Measurements from ENCODE around the gene TNFRSF18.
A peak's percentile ranks its signal among the peaks of the same experiment; 100 is the strongest.

The TNFRSF18 gene

GRCh38 chr1:1231400-1232207 is 25.2 kb upstream of the TNFRSF18 start, which contains the start of gene SDF4:
TSS of gene SDF4 (minus strand) at chr1:1232001. CDS start at chr1:1228772, 3,229 bp downstream.
- in situ Hi-C loops (cut with MboI; ENCODE audit: low pct_unique_long_range_greater_than_20kb, low sequenced_read_pairs, unreplicated experiment) = no loop called here
- peak; percentile 100 for DNase-seq (ENCODE audit: low spot score)
- TF ChIP-seq CTCF (IDR thresholded peaks at IDR 0.05; ENCODE audit: extremely low read depth, insufficient read depth, missing control alignments) = no peak

GRCh38 chr1:1230656-1231399 is 24.4 kb upstream of the TNFRSF18 start:
- TF ChIP-seq CTCF (IDR thresholded peaks at IDR 0.05; ENCODE audit: extremely low read depth, insufficient read depth, missing control alignments) = no peak
- in situ Hi-C loops (cut with MboI; ENCODE audit: low pct_unique_long_range_greater_than_20kb, low sequenced_read_pairs, unreplicated experiment) = no loop called here
- no peak for DNase-seq (ENCODE audit: low spot score)

DNA sequence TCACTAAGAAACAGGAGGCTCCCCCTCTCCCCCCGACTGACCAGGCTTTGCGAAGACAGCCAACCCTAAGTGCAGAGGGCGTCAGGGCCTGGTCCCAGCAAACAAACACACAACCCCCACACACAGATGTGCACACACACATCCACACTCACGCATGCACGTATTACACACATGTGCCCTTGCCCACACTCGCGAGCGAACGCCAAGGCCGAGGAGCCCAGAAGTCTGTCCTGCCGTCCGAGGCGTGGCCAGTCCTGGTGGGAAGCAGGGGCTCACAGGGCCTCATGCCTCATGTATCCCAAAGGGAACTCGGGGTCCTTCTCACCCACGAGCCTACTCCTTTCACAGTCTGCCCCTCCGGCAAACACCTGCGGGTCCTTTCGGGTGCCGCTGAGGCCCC is 23.4 kb upstream of the TNFRSF18 start:
- DNase-seq (ENCODE audit: low spot score) = no peak
- in situ Hi-C loops (cut with MboI; ENCODE audit: low pct_unique_long_range_greater_than_20kb, low sequenced_read_pairs, unreplicated experiment) = no loop called here
- TF ChIP-seq CTCF (IDR thresholded peaks at IDR 0.05; ENCODE audit: extremely low read depth, insufficient read depth, missing control alignments) = no peak

DNA sequence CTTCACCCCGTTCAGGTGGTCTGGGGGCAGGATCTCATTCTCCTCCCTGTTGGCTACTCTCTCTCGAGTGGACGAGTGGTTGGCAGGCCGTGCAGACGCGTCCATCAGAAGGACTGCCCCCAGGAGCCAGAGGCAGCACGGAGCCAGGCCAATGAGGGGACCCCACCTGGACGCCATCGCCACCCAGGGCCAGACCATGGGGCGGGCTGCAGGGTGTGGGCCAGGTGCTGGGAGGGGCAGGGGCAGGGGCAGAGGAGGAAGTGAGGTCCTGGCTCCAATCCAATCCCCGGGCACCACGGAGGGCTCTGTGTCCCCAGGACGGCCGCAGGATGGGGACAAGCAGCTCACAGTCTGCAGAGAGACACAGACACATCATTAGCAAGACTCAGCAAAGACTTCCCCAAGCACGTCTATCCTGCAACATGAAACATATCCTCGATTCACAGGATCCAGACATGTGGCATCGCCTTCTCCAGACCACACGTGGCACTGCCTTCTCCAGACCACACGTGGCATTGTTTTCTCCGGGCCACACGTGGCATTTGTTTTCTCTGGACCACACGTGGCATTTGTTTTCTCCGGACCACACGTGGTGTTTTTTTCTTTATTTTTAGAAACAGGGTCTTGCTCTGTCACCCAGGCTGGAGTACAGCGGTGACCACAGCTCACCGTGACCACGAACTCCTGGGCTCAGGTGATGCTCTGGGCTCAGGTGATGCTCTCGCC is 22.4 kb upstream of the TNFRSF18 start:
- no peak for DNase-seq (ENCODE audit: low spot score)
- in situ Hi-C loops (cut with MboI; ENCODE audit: low pct_unique_long_range_greater_than_20kb, low sequenced_read_pairs, unreplicated experiment) = no loop called here
- TF ChIP-seq CTCF (IDR thresholded peaks at IDR 0.05; ENCODE audit: extremely low read depth, insufficient read depth, missing control alignments) = no peak

DNA sequence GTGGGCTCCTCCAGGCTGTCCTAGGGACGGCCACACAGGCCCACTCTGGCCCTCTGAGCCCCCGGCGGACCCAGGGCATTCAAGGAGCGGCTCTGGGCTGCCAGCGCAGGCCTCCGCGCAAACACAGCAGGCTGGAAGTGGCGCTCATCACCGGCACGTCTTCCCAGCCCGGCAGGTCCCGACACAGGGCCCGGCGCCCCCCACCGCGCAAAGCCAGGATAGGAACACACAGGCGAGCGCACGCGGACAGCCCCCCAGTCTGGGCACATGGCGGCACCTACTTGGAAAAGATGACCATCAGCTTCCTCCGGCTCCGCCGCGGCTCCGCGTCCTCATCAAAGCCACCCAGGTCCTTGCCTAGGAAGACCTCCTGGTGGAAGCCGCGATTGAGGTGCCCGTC is 21.8 kb upstream of the TNFRSF18 start:
- in situ Hi-C loops (cut with MboI; ENCODE audit: low pct_unique_long_range_greater_than_20kb, low sequenced_read_pairs, unreplicated experiment) = no loop called here
- no peak for TF ChIP-seq CTCF (IDR thresholded peaks at IDR 0.05; ENCODE audit: extremely low read depth, insufficient read depth, missing control alignments)
- no peak for DNase-seq (ENCODE audit: low spot score)

DNA sequence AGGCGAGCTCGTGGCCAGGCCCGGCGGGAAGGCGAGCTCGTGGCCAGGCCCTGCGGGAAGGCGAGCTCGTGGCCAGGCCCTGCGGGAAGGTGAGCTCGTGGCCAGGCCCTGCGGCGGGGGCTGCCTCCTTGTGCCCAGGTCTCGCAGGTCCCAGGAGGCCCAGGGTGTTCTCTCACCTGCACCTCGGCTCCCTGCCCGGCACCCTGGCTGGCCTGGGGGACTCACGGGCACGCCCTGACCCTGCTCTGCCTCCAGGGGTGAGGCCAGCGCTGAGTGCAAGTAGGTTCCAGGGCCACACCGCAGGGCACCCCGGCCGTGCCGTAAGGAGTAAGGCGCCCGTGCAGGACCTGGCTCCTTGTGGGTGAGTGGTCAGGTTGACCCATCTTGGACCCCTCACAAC is 21.0 kb upstream of the TNFRSF18 start:
- in situ Hi-C loops (cut with MboI; ENCODE audit: low pct_unique_long_range_greater_than_20kb, low sequenced_read_pairs, unreplicated experiment) = no loop called here
- no peak for TF ChIP-seq CTCF (IDR thresholded peaks at IDR 0.05; ENCODE audit: extremely low read depth, insufficient read depth, missing control alignments)

More for the DNA sequence above, 21.0 kb upstream of the TNFRSF18 start:
- no peak for DNase-seq (ENCODE audit: low spot score)

All from GM13977 (cell line).